Measurements from ENCODE around the gene CDH11.
A peak's percentile ranks its signal among the peaks of the same experiment; 100 is the strongest.

The CDH11 gene

GRCh38 chr16:64947651-64948050 lies 174.2 kb downstream of the CDH11 start:
- Histone ChIP-seq H3K4me2 (ENCODE audit: low read length) (no peak overlapping the region), H3K4me1 (ENCODE audit: control insufficient read depth, insufficient read depth, low read length) (peaks cover 11% of the 10 kb centered on the region), H3K27me3 (ENCODE audit: control insufficient read depth, insufficient read depth, low read length) (no peaks in the 10 kb centered on the region), H3K9me3 (replicated peaks; ENCODE audit: low read length) (no peaks in the 10 kb centered on the region), H3K4me3 (ENCODE audit: low read length) (no peak overlapping the region), H3K9ac (ENCODE audit: low read depth, low read length) (no peak overlapping the region), H3K36me3 (ENCODE audit: insufficient read depth, low read length) (peaks cover 25% of the 10 kb centered on the region)

- no peak overlapping the region for H3K4me3 ChIP-seq (ENCODE audit: low read length)
- no peaks in the 10 kb centered on the region for H3K27me3 ChIP-seq (ENCODE audit: control insufficient read depth, insufficient read depth, low read length)
- H3K36me3 ChIP-seq (ENCODE audit: insufficient read depth, low read length), result no peaks in the 10 kb centered on the region
- no peak overlapping the region for H3K4me2 ChIP-seq (ENCODE audit: low read length)
- H3K4me1 ChIP-seq (ENCODE audit: control insufficient read depth, insufficient read depth, low read length), result no peaks in the 10 kb centered on the region
- no peaks in the 10 kb centered on the region for H3K9me3 ChIP-seq (replicated peaks; ENCODE audit: low read length)
- H3K9ac ChIP-seq (ENCODE audit: low read depth, low read length), result no peak overlapping the region
These were observed 188.0 kb downstream of the CDH11 start for GRCh38 chr16:64933885-64934284.

GRCh38 chr16:64926476-64926875 lies 195.4 kb downstream of the CDH11 start:
- Histone ChIP-seq H3K36me3 (ENCODE audit: insufficient read depth, low read length) (no peaks in the 10 kb centered on the region), H3K27me3 (ENCODE audit: control insufficient read depth, insufficient read depth, low read length) (no peaks in the 10 kb centered on the region), H3K4me2 (ENCODE audit: low read length) (no peak overlapping the region), H3K4me3 (ENCODE audit: low read length) (no peak overlapping the region), H3K9ac (ENCODE audit: low read depth, low read length) (no peak overlapping the region), H3K4me1 (ENCODE audit: control insufficient read depth, insufficient read depth, low read length) (no peaks in the 10 kb centered on the region), H3K9me3 (replicated peaks; ENCODE audit: low read length) (no peaks in the 10 kb centered on the region)

- H3K4me2 ChIP-seq (ENCODE audit: low read length), result no peak overlapping the region
- H3K36me3 ChIP-seq (ENCODE audit: insufficient read depth, low read length), result no peaks in the 10 kb centered on the region
- no peak overlapping the region for H3K4me3 ChIP-seq (ENCODE audit: low read length)
- no peak overlapping the region for H3K9ac ChIP-seq (ENCODE audit: low read depth, low read length)
- H3K4me1 ChIP-seq (ENCODE audit: control insufficient read depth, insufficient read depth, low read length), result no peaks in the 10 kb centered on the region
- H3K27me3 ChIP-seq (ENCODE audit: control insufficient read depth, insufficient read depth, low read length), result no peaks in the 10 kb centered on the region
- H3K9me3 ChIP-seq (replicated peaks; ENCODE audit: low read length), result no peaks in the 10 kb centered on the region
These were observed 196.7 kb downstream of the CDH11 start for GRCh38 chr16:64925166-64925565.

- Histone ChIP-seq H3K4me3 (ENCODE audit: low read length) (no peak overlapping the region), H3K4me1 (ENCODE audit: control insufficient read depth, insufficient read depth, low read length) (no peaks in the 10 kb centered on the region), H3K36me3 (ENCODE audit: insufficient read depth, low read length) (no peaks in the 10 kb centered on the region), H3K4me2 (ENCODE audit: low read length) (no peak overlapping the region), H3K27me3 (ENCODE audit: control insufficient read depth, insufficient read depth, low read length) (no peaks in the 10 kb centered on the region), H3K9me3 (replicated peaks; ENCODE audit: low read length) (no peaks in the 10 kb centered on the region), H3K9ac (ENCODE audit: low read depth, low read length) (no peak overlapping the region)
These were observed 197.8 kb downstream of the CDH11 start for GRCh38 chr16:64924086-64924485.

GRCh38 chr16:64919929-64920607 lies 201.8 kb downstream of the CDH11 start:
- Histone ChIP-seq H3K4me2 (ENCODE audit: low read length) (no peak overlapping the region), H3K9ac (ENCODE audit: low read depth, low read length) (no peak overlapping the region), H3K9me3 (replicated peaks; ENCODE audit: low read length) (no peaks in the 10 kb centered on the region), H3K36me3 (ENCODE audit: insufficient read depth, low read length) (no peaks in the 10 kb centered on the region), H3K4me3 (ENCODE audit: low read length) (no peak overlapping the region), H3K27me3 (ENCODE audit: control insufficient read depth, insufficient read depth, low read length) (no peaks in the 10 kb centered on the region), H3K4me1 (ENCODE audit: control insufficient read depth, insufficient read depth, low read length) (no peaks in the 10 kb centered on the region)

- Histone ChIP-seq H3K9ac (ENCODE audit: low read depth, low read length) (no peak overlapping the region), H3K9me3 (replicated peaks; ENCODE audit: low read length) (no peaks in the 10 kb centered on the region)
These were observed 202.7 kb downstream of the CDH11 start for GRCh38 chr16:64919141-64919540.

GRCh38 chr16:64916051-64916450 lies 205.8 kb downstream of the CDH11 start:
- no peak overlapping the region for H3K4me2 ChIP-seq (ENCODE audit: low read length)
- H3K4me3 ChIP-seq (ENCODE audit: low read length), result no peak overlapping the region
- H3K9ac ChIP-seq (ENCODE audit: low read depth, low read length), result no peak overlapping the region
- no peaks in the 10 kb centered on the region for H3K36me3 ChIP-seq (ENCODE audit: insufficient read depth, low read length)
- H3K4me1 ChIP-seq (ENCODE audit: control insufficient read depth, insufficient read depth, low read length), result no peaks in the 10 kb centered on the region
- no peaks in the 10 kb centered on the region for H3K9me3 ChIP-seq (replicated peaks; ENCODE audit: low read length)
- no peaks in the 10 kb centered on the region for H3K27me3 ChIP-seq (ENCODE audit: control insufficient read depth, insufficient read depth, low read length)

More at GRCh38 chr16:64919141-64919540, 202.7 kb downstream of the CDH11 start:
- H3K27me3 ChIP-seq (ENCODE audit: control insufficient read depth, insufficient read depth, low read length), result no peaks in the 10 kb centered on the region
- H3K4me1 ChIP-seq (ENCODE audit: control insufficient read depth, insufficient read depth, low read length), result no peaks in the 10 kb centered on the region
- no peaks in the 10 kb centered on the region for H3K36me3 ChIP-seq (ENCODE audit: insufficient read depth, low read length)
- H3K4me2 ChIP-seq (ENCODE audit: low read length), result no peak overlapping the region
- H3K4me3 ChIP-seq (ENCODE audit: low read length), result no peak overlapping the region

GRCh38 chr16:64910356-64910755 lies 211.5 kb downstream of the CDH11 start:
- peaks cover 12% of the 10 kb centered on the region for H3K4me1 ChIP-seq (ENCODE audit: control insufficient read depth, insufficient read depth, low read length)

GRCh38 chr16:64907844-64908243 lies 214.0 kb downstream of the CDH11 start:
- H3K36me3 ChIP-seq (ENCODE audit: insufficient read depth, low read length), result no peaks in the 10 kb centered on the region
- peaks cover 12% of the 10 kb centered on the region for H3K4me1 ChIP-seq (ENCODE audit: control insufficient read depth, insufficient read depth, low read length)
- no peaks in the 10 kb centered on the region for H3K9me3 ChIP-seq (replicated peaks; ENCODE audit: low read length)
- no peak overlapping the region for H3K4me2 ChIP-seq (ENCODE audit: low read length)
- no peak overlapping the region for H3K4me3 ChIP-seq (ENCODE audit: low read length)
- H3K9ac ChIP-seq (ENCODE audit: low read depth, low read length), result no peak overlapping the region
- H3K27me3 ChIP-seq (ENCODE audit: control insufficient read depth, insufficient read depth, low read length), result no peaks in the 10 kb centered on the region

More at GRCh38 chr16:64910356-64910755, 211.5 kb downstream of the CDH11 start:
- peak overlapping the region; percentile 35 for H3K4me3 ChIP-seq (ENCODE audit: low read length)
- no peaks in the 10 kb centered on the region for H3K36me3 ChIP-seq (ENCODE audit: insufficient read depth, low read length)
- H3K4me2 ChIP-seq (ENCODE audit: low read length), result peak overlapping the region; percentile 56
- peak overlapping the region; percentile 61 for H3K9ac ChIP-seq (ENCODE audit: low read depth, low read length)
- no peaks in the 10 kb centered on the region for H3K9me3 ChIP-seq (replicated peaks; ENCODE audit: low read length)
- H3K27me3 ChIP-seq (ENCODE audit: control insufficient read depth, insufficient read depth, low read length), result no peaks in the 10 kb centered on the region

- Histone ChIP-seq H3K36me3 (ENCODE audit: insufficient read depth, low read length) (no peaks in the 10 kb centered on the region), H3K27me3 (ENCODE audit: control insufficient read depth, insufficient read depth, low read length) (no peaks in the 10 kb centered on the region), H3K4me1 (ENCODE audit: control insufficient read depth, insufficient read depth, low read length) (no peaks in the 10 kb centered on the region), H3K9me3 (replicated peaks; ENCODE audit: low read length) (no peaks in the 10 kb centered on the region), H3K4me2 (ENCODE audit: low read length) (no peak overlapping the region), H3K9ac (ENCODE audit: low read depth, low read length) (no peak overlapping the region), H3K4me3 (ENCODE audit: low read length) (no peak overlapping the region)
These were observed 218.1 kb downstream of the CDH11 start for GRCh38 chr16:64903770-64904169.

GRCh38 chr16:64900517-64900916 lies 221.3 kb downstream of the CDH11 start:
- Histone ChIP-seq H3K9ac (ENCODE audit: low read depth, low read length) (no peak overlapping the region), H3K4me3 (ENCODE audit: low read length) (no peak overlapping the region), H3K27me3 (ENCODE audit: control insufficient read depth, insufficient read depth, low read length) (no peaks in the 10 kb centered on the region)

More at GRCh38 chr16:64900517-64900916, 221.3 kb downstream of the CDH11 start:
- Histone ChIP-seq H3K36me3 (ENCODE audit: insufficient read depth, low read length) (no peaks in the 10 kb centered on the region), H3K4me2 (ENCODE audit: low read length) (no peak overlapping the region), H3K9me3 (replicated peaks; ENCODE audit: low read length) (no peaks in the 10 kb centered on the region), H3K4me1 (ENCODE audit: control insufficient read depth, insufficient read depth, low read length) (no peaks in the 10 kb centered on the region)

Data from skeletal muscle satellite cell (primary cell).